ENCODE results near the gene HOXB3.

The HOXB3 gene

GRCh38 chr17:48544349-48545021, 45.6 kb downstream of the HOXB3 start:
- ChIA-PET CTCF (no interaction called here), POLR2A (no interaction called here)
- peak; percentile 49 for DNase-seq (ENCODE audit: extremely low spot score)
- no peak for TF ChIP-seq CTCF (IDR thresholded peaks at IDR 0.05; ENCODE audit: control extremely low read depth, extremely low read depth, low read depth, missing control alignments)

- CTCF ChIA-PET: interaction anchor here (1.6 kb wide), 1 partner anchor 22 kb away, joined by 3 read pairs; no protein-coding TSS in a partner anchor
Observed at GRCh38 chr17:48543854-48544348, 46.1 kb downstream of the HOXB3 start.

GRCh38 chr17:48543107-48543853, 46.8 kb downstream of the HOXB3 start:
- ChIA-PET CTCF (interaction anchor here (1.3 to 1.6 kb wide), 2 partner anchors 13 to 21 kb away, joined by 3 read pairs; no protein-coding TSS in a partner anchor), POLR2A (no interaction called here)
- peak; percentile 72 for DNase-seq (ENCODE audit: extremely low spot score)
- TF ChIP-seq CTCF (IDR thresholded peaks at IDR 0.05; ENCODE audit: control extremely low read depth, extremely low read depth, low read depth, missing control alignments): no peak

More at GRCh38 chr17:48543854-48544348, 46.1 kb downstream of the HOXB3 start:
- POLR2A ChIA-PET: no interaction called here
- no peak for DNase-seq (ENCODE audit: extremely low spot score)
- TF ChIP-seq CTCF (IDR thresholded peaks at IDR 0.05; ENCODE audit: control extremely low read depth, extremely low read depth, low read depth, missing control alignments): no peak

GRCh38 chr17:48542698-48543106, 47.3 kb downstream of the HOXB3 start:
- ChIA-PET CTCF (interaction anchor here (1.3 to 1.6 kb wide), 2 partner anchors 14 to 21 kb away, joined by 3 read pairs; no protein-coding TSS in a partner anchor), POLR2A (no interaction called here)
- no peak for DNase-seq (ENCODE audit: extremely low spot score)
- no peak for TF ChIP-seq CTCF (IDR thresholded peaks at IDR 0.05; ENCODE audit: control extremely low read depth, extremely low read depth, low read depth, missing control alignments)

GRCh38 chr17:48542114-48542656, 47.9 kb downstream of the HOXB3 start:
- no peak for DNase-seq (ENCODE audit: extremely low spot score)
- TF ChIP-seq CTCF (IDR thresholded peaks at IDR 0.05; ENCODE audit: control extremely low read depth, extremely low read depth, low read depth, missing control alignments): no peak
- POLR2A ChIA-PET: no interaction called here
- CTCF ChIA-PET: interaction anchor here (0.8 to 1.6 kb wide), 3 partner anchors 15 to 59 kb away, joined by 3 read pairs; no protein-coding TSS in a partner anchor

GRCh38 chr17:48541577-48542113, 48.4 kb downstream of the HOXB3 start:
- POLR2A ChIA-PET: no interaction called here
- TF ChIP-seq CTCF (IDR thresholded peaks at IDR 0.05; ENCODE audit: control extremely low read depth, extremely low read depth, low read depth, missing control alignments): no peak
- DNase-seq (ENCODE audit: extremely low spot score): peak; percentile 58
- CTCF ChIA-PET: interaction anchor here (0.8 to 1.3 kb wide), 2 partner anchors 15 to 60 kb away, joined by 3 read pairs; no protein-coding TSS in a partner anchor
